Sciatic nerve (tissue), 2 donors: ENCODE measurements around the gene LIX1. TPM values are rescaled to one million over a fixed set of nuclear protein-coding genes. Genes with fewer than 3 reads are reported as not detected.
"Not testable (repeated sequence)": the region's sequence is repeated elsewhere in the genome, so short reads cannot be mapped to it uniquely, and the experiment has no call there.

Source experiments
- ATAC-seq: fragments of 200-7000 bp; cut with Tn5 transposase; one replicate; pipeline ENCODE4 v1.9.1; 2020; ENCODE audit warnings: mild to moderate bottlenecking, moderate library complexity
- DNase-seq: peaks from one replicate; pipeline ENCODE4 v3.0.0-alpha.2; 2020; ENCODE audit warnings: low spot score
- intact Hi-C: fragments of 100-400 bp; cut with DNase I; formaldehyde crosslinking; loops from one replicate; pipeline ENCODE4 v1.14.2; 2022
- total RNA-seq: library from RNA; stranded (reverse); fragmentation: NEBNext Ultra II Directional; extraction: Animal tissue kit (Norgen Biotek cat#: 25700); gene quantifications from one replicate; pipeline ENCODE4 v1.2.1, GENCODE V29; 2021
- donor health status: DM: no; HTN: no; CAD: no.
- donor health status: DM: no; HTN: no; CAD: no.

Gene LIX1
- total RNA-seq, 1 donor from 2014 or later = not detected

- DNase-seq (no peak), ATAC-seq (no peak)
- intact Hi-C loops = no loop called here
Observed at GRCh38 chr5:97087138-97087537, 55.3 kb downstream of the LIX1 start.

GRCh38 chr5:97085459-97086181 lies 56.8 kb downstream of the LIX1 start:
- ATAC-seq (no peak), DNase-seq (no peak)
- intact Hi-C loops = no loop called here

GRCh38 chr5:97084782-97085458 lies 57.5 kb downstream of the LIX1 start:
- ATAC-seq, DNase-seq: not testable (repeated sequence)

GRCh38 chr5:97078958-97079743 lies 63.3 kb downstream of the LIX1 start:
- intact Hi-C loops = no loop called here
- no peak for DNase-seq
- ATAC-seq = no peak

More at GRCh38 chr5:97084782-97085458, 57.5 kb downstream of the LIX1 start:
- intact Hi-C loops = not testable (repeated sequence)

- DNase-seq (no peak), ATAC-seq (no peak)
- intact Hi-C loops = no loop called here
Observed at GRCh38 chr5:97077246-97077645, 65.2 kb downstream of the LIX1 start.

- ATAC-seq (no peak), DNase-seq (no peak)
- intact Hi-C loops = no loop called here
Observed at GRCh38 chr5:97076098-97076497, 66.3 kb downstream of the LIX1 start.

GRCh38 chr5:97075649-97076048 lies 66.8 kb downstream of the LIX1 start:
- no peak for ATAC-seq
- intact Hi-C loops = no loop called here
- no peak for DNase-seq

GRCh38 chr5:97074859-97075489 lies 67.4 kb downstream of the LIX1 start:
- no peak for DNase-seq
- ATAC-seq = no peak
- intact Hi-C loops = no loop called here

- intact Hi-C loops = no loop called here
- ATAC-seq = no peak
Observed at GRCh38 chr5:97073420-97073819, 69.0 kb downstream of the LIX1 start.

GRCh38 chr5:97072696-97073095 lies 69.7 kb downstream of the LIX1 start:
- intact Hi-C loops = no loop called here
- DNase-seq (no peak), ATAC-seq (no peak)

More at GRCh38 chr5:97073420-97073819, 69.0 kb downstream of the LIX1 start:
- no peak for DNase-seq

GRCh38 chr5:97071993-97072392 lies 70.4 kb downstream of the LIX1 start:
- DNase-seq (no peak), ATAC-seq (no peak)
- intact Hi-C loops = no loop called here

- ATAC-seq (no peak), DNase-seq (no peak)
- intact Hi-C loops = no loop called here
Observed at GRCh38 chr5:97071101-97071500, 71.3 kb downstream of the LIX1 start.

GRCh38 chr5:97070234-97070633 lies 72.2 kb downstream of the LIX1 start:
- ATAC-seq = no peak
- intact Hi-C loops = no loop called here
- DNase-seq = no peak

GRCh38 chr5:97067296-97067850 lies 75.0 kb downstream of the LIX1 start:
- no peak for ATAC-seq
- DNase-seq = no peak
- intact Hi-C loops = no loop called here

GRCh38 chr5:97065475-97065874 lies 76.9 kb downstream of the LIX1 start:
- DNase-seq (no peak), ATAC-seq (no peak)
- intact Hi-C loops = no loop called here

- ATAC-seq (no peak), DNase-seq (no peak)
- intact Hi-C loops = no loop called here
Observed at GRCh38 chr5:97063251-97063650, 79.2 kb downstream of the LIX1 start.

- no peak for ATAC-seq
- no peak for DNase-seq
- intact Hi-C loops = no loop called here
Observed at GRCh38 chr5:97062046-97062445, 80.4 kb downstream of the LIX1 start.

- intact Hi-C loops = no loop called here
- DNase-seq = no peak
- no peak for ATAC-seq
Observed at GRCh38 chr5:97056263-97056662, 86.1 kb downstream of the LIX1 start.

GRCh38 chr5:97049175-97049574 lies 93.2 kb downstream of the LIX1 start:
- no peak for DNase-seq
- intact Hi-C loops = no loop called here
- ATAC-seq = no peak
